Peyer's patch (tissue), 4 donors: ENCODE measurements around the gene OR2A14.

Experiments
- CTCF ChIP-seq, 6 experiments: fragments of 450-650 bp in 4 of 6; fragments of 200-600 bp in 2 of 6; sonication (generic) in 1 of 6; IDR thresholded peaks; one replicate each; pipeline ENCODE4 v1.5.1; 2017 to 2019; ENCODE audit warnings: antibody characterized with exemption in 6 of 6, mild to moderate bottlenecking in 3 of 6, moderate library complexity in 1 of 6
- POLR2A ChIP-seq, 2 donors: fragments of 450-650 bp; IDR thresholded peaks; one replicate each; pipeline ENCODE4 v1.5.1; 2017; ENCODE audit warnings: antibody characterized with exemption in 2 of 2, mild to moderate bottlenecking in 2 of 2, moderate library complexity in 2 of 2

GRCh38 chr7:144174613-144175012, 51.6 kb downstream of the OR2A14 start:
- TF ChIP-seq CTCF (IDR thresholded peaks at IDR 0.05) (no peak), POLR2A (IDR thresholded peaks at IDR 0.05) (no peak)
